Common myeloid progenitor, CD34-positive (primary cell): ENCODE data around the gene MOSPD2. TPM values are rescaled to one million over a fixed set of nuclear protein-coding genes. Genes with fewer than 3 reads are reported as not detected.

Source experiments
- CTCF ChIA-PET: fragments of 350-600 bp; sonication (Branson Sonifier 250); formaldehyde crosslinking; loops from one replicate; lab custom pipeline; 2021; ENCODE audit warnings: antibody characterized with exemption; lab: Charles Lee
- POLR2A ChIA-PET: fragments of 350-600 bp; sonication (Branson Sonifier 250); formaldehyde crosslinking; loops from one replicate; lab custom pipeline; 2021; ENCODE audit warnings: antibody characterized with exemption; lab: Charles Lee
- DNase-seq, 3 donors: peaks; one replicate each; pipeline versions ENCODE4 v3.0.0 to v3.0.0-alpha.2; 2013
- H3K27ac ChIP-seq, 2 experiments: 1 replicate in 1 of 2; 2 replicates in 1 of 2; pipeline ENCODE4 v1.7.0; 2013; ENCODE audit warnings: inconsistent platforms in 2 of 2, low read length in 2 of 2, mild to moderate bottlenecking in 2 of 2, low read depth in 1 of 2, moderate library complexity in 1 of 2; ENCODE audit not compliant: severe bottlenecking in 2 of 2, insufficient read depth in 1 of 2, poor library complexity in 1 of 2
- H3K27me3 ChIP-seq, 5 experiments: replicated peaks in 2 of 5; 1 replicate in 3 of 5; 2 replicates in 2 of 5; pipeline versions ENCODE4 v1.6.1 to v1.7.0; 2013; ENCODE audit warnings: low read length in 4 of 5, mild to moderate bottlenecking in 2 of 5, moderate library complexity in 2 of 5, inconsistent platforms in 1 of 5; ENCODE audit not compliant: insufficient read depth in 5 of 5, control insufficient read depth in 4 of 5
- H3K36me3 ChIP-seq, 4 experiments: 1 replicate in 2 of 4; 2 replicates in 2 of 4; pipeline versions ENCODE4 v1.6.1 to v1.7.0; 2013; ENCODE audit warnings: low read length in 3 of 4, control low read depth in 1 of 4, mild to moderate bottlenecking in 1 of 4; ENCODE audit not compliant: control insufficient read depth in 4 of 4, insufficient read depth in 4 of 4
- H3K4me1 ChIP-seq, 4 experiments: 1 replicate in 3 of 4; 2 replicates in 1 of 4; pipeline versions ENCODE4 v1.6.1 to v1.7.1; 2013; ENCODE audit warnings: low read length in 3 of 4, mild to moderate bottlenecking in 3 of 4, control low read depth in 1 of 4, inconsistent platforms in 1 of 4, moderate library complexity in 1 of 4; ENCODE audit not compliant: control insufficient read depth in 4 of 4, insufficient read depth in 4 of 4; ENCODE audit errors: control extremely low read depth in 1 of 4
- H3K4me3 ChIP-seq, 7 experiments: 1 replicate in 4 of 7; 2 replicates in 3 of 7; pipeline versions ENCODE4 v1.5.1 to v1.7.0; 2013; ENCODE audit warnings: mild to moderate bottlenecking in 7 of 7, low read length in 6 of 7, moderate library complexity in 6 of 7, inconsistent platforms in 2 of 7, low read depth in 2 of 7, control low read depth in 1 of 7; ENCODE audit not compliant: insufficient read depth in 4 of 7, control insufficient read depth in 1 of 7; ENCODE audit errors: extremely low read depth in 1 of 7
- H3K9me3 ChIP-seq, 5 experiments: 1 replicate in 4 of 5; 2 replicates in 1 of 5; pipeline versions ENCODE4 v1.6.1 to v1.7.1; 2013; ENCODE audit warnings: low read length in 4 of 5, mild to moderate bottlenecking in 2 of 5, inconsistent platforms in 1 of 5, low read depth in 1 of 5, moderate library complexity in 1 of 5; ENCODE audit not compliant: control insufficient read depth in 4 of 5, insufficient read depth in 2 of 5; ENCODE audit errors: control extremely low read depth in 1 of 5
- WGBS: methylation state at CpG from one replicate; pipeline ENCODE4 v1.1.5; 2013; ENCODE audit not compliant: insufficient coverage; 5-methylcytosine and 5-hydroxymethylcytosine counted together
- polyA plus RNA-seq: library from polyadenylated mRNA; unstranded; fragments of 120-200 nt; gene quantifications from one replicate; pipeline ENCODE4 v1.2.1, GENCODE V29; 2013

MOSPD2 gene
- polyA plus RNA-seq, result 11.3 TPM

GRCh38 chrX:14872851-14873675 is at the start of gene MOSPD2, which contains the start of gene FANCB:
MOSPD2 (plus strand) TSS chrX:14873421; CDS start chrX:14873529, 108 bp downstream.
FANCB (minus strand) TSS chrX:14873069; CDS start chrX:14865510, 7,559 bp downstream.
- H3K27me3 ChIP-seq, result no peaks in the 10 kb centered on the region
- CTCF ChIA-PET, result no interaction called here
- peaks cover 0 to 3% (median 0%) of the 10 kb centered on the region in 5 experiments for H3K9me3 ChIP-seq
- H3K4me1 ChIP-seq, result peaks cover 3 to 13% (median 8%) of the 10 kb centered on the region in 4 experiments
- H3K36me3 ChIP-seq, result peaks cover 0 to 2% (median under 1%) of the 10 kb centered on the region in 4 experiments
- peak within 1 kb of the TSS; percentile 43 to 83 (median 78) for H3K4me3 ChIP-seq
- H3K27ac ChIP-seq, result peak within 1 kb of the TSS; percentile 67 to 84
- peak; percentile 93 to 97 (median 97) for DNase-seq
- 32% methylated on average over 68 of the region's 78 CpGs for WGBS
- POLR2A ChIA-PET, result no interaction called here

DNA sequence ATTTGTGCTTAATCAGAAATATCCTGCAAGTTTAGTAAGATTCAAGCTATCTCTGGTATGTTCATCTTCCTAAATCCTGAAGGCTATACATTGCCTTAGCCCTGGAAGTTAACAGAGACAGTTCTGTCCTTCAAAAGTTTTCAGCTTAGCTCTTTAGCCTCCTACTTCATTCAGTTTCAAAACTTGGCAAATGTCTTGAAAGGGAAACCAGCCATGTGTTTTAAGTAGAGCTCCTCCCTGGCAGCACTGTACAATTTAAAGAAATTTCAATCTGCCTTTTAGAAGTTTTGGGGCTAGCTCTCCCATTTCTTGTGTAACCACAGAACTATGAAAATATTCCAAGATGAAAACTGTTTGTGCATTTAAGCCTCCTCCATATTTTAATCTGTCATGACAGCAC is 47.4 kb upstream of the MOSPD2 start:
- no peaks in the 10 kb centered on the region for H3K36me3 ChIP-seq
- H3K4me1 ChIP-seq, result no peaks in the 10 kb centered on the region
- CTCF ChIA-PET, result no interaction called here
- no peak for DNase-seq
- POLR2A ChIA-PET, result no interaction called here
- H3K27ac ChIP-seq, result no peak overlapping the region
- peaks cover 0 to 5% (median 1%) of the 10 kb centered on the region in 5 experiments for H3K9me3 ChIP-seq
- H3K4me3 ChIP-seq, result no peak overlapping the region
- no peaks in the 10 kb centered on the region for H3K27me3 ChIP-seq

GRCh38 chrX:14826319-14826718 is 46.9 kb upstream of the MOSPD2 start:
- H3K4me1 ChIP-seq, result no peaks in the 10 kb centered on the region
- WGBS, result no CpG with 5 or more reads among the region's 3 CpGs
- no peaks in the 10 kb centered on the region for H3K27me3 ChIP-seq
- no peak overlapping the region for H3K4me3 ChIP-seq
- peaks cover 0 to 5% (median 1%) of the 10 kb centered on the region in 5 experiments for H3K9me3 ChIP-seq
- no peak for DNase-seq
- H3K27ac ChIP-seq, result no peak overlapping the region
- ChIA-PET POLR2A (no interaction called here), CTCF (no interaction called here)
- no peaks in the 10 kb centered on the region for H3K36me3 ChIP-seq

GRCh38 chrX:14829643-14830042 is 43.6 kb upstream of the MOSPD2 start:
- Histone ChIP-seq H3K4me3 (no peak overlapping the region), H3K4me1 (no peaks in the 10 kb centered on the region), H3K27me3 (no peaks in the 10 kb centered on the region), H3K9me3 (peaks cover 0 to 5% (median 1%) of the 10 kb centered on the region in 5 experiments), H3K27ac (no peak overlapping the region), H3K36me3 (peaks cover 0 to 2% (median 0%) of the 10 kb centered on the region in 4 experiments)
- ChIA-PET CTCF (no interaction called here), POLR2A (no interaction called here)
- DNase-seq, result no peak
- whole genome bisulfite sequencing, result 83% methylated on average over 2 of the region's 2 CpGs

DNA sequence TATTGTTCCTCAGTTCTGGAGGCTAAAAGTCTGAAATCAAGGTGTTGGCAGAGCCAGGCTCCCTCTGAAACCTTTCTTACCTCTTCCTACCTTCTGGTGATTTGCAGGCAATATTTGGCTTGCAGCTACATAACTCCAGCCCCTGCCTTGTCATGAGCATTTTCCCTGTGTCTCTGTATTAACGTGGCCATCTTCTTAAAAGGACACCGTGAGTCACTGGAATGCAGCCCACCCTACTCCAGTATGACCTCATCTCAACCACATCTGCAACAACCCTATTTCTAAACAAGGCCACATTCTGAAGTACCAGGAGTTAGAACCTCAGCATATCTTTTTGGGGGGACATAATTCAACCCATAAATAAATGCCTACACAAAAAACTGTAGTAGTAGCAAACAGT is 41.1 kb upstream of the MOSPD2 start:
- DNase-seq, result no peak
- H3K4me3 ChIP-seq, result no peak overlapping the region
- POLR2A ChIA-PET, result no interaction called here
- CTCF ChIA-PET, result no interaction called here
- peaks cover 0 to 7% (median 1%) of the 10 kb centered on the region in 5 experiments for H3K9me3 ChIP-seq
- peaks cover 0 to 6% (median 0%) of the 10 kb centered on the region in 4 experiments for H3K36me3 ChIP-seq
- H3K27ac ChIP-seq, result no peak overlapping the region
- H3K27me3 ChIP-seq, result no peaks in the 10 kb centered on the region
- 74% methylated on average over 2 of the region's 2 CpGs for WGBS
- H3K4me1 ChIP-seq, result no peaks in the 10 kb centered on the region

GRCh38 chrX:14832586-14832985 is 40.6 kb upstream of the MOSPD2 start:
- Histone ChIP-seq H3K9me3 (peaks cover 0 to 7% (median 1%) of the 10 kb centered on the region in 5 experiments), H3K36me3 (peaks cover 0 to 6% (median 0%) of the 10 kb centered on the region in 4 experiments), H3K27me3 (no peaks in the 10 kb centered on the region), H3K27ac (no peak overlapping the region), H3K4me1 (no peaks in the 10 kb centered on the region), H3K4me3 (no peak overlapping the region)
- no peak for DNase-seq
- ChIA-PET POLR2A (no interaction called here), CTCF (no interaction called here)

DNA sequence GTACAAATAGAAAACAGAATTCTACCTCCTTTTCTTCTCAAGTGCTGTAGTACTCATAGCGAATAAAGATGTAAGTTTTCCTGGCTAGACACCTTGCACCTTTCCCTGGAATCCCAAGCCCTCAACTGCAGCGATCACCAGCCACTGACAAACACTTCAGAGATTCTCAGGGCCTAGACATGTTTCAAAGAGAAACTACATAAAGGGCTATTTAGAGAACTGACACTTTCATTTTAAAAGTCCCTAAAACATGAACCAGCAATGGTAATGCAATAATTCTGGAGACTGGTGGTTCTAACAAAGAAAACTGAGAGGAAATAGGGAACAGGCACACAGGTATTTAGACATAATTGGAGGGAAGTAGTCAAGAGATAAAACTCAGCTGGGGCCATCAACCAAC is 36.1 kb upstream of the MOSPD2 start:
- Histone ChIP-seq H3K4me1 (no peaks in the 10 kb centered on the region), H3K27me3 (no peaks in the 10 kb centered on the region), H3K4me3 (no peak overlapping the region), H3K9me3 (peaks cover 0 to 2% (median 0%) of the 10 kb centered on the region in 5 experiments), H3K36me3 (peaks cover 0 to 6% (median 0%) of the 10 kb centered on the region in 4 experiments), H3K27ac (no peak overlapping the region)
- ChIA-PET CTCF (no interaction called here), POLR2A (no interaction called here)
- no CpG with 5 or more reads among the region's 2 CpGs for WGBS
- no peak for DNase-seq
